ENCODE results near the gene OLA1. TPM values are rescaled to one million over a fixed set of nuclear protein-coding genes. Genes with fewer than 3 reads are reported as not detected.

OLA1 gene
- total RNA-seq, 1 donor from 2014 or later: 323 TPM

DNA sequence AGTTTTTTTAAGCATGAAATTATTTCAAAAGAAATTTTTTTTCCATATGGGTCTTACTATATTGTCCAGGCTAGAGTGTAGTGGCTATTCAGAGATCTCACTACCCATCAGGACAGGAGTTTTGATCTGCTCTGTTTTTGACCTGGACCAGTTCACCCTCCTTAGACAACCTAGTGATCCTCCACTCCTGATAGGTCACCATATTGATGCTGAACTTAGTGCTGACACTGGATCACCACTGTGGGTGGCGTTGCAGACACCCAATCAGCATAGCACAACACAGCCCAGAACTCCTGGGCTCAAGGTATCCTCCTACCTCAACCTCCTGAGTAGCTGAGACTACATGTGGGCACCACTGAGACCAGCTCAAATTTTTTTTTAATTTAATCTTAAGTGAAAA is 8.2 kb downstream of the OLA1 start:
- Mint-ChIP-seq H3K27ac (no peak overlapping the region), H3K36me3 (peaks cover 35% of the 10 kb centered on the region), H3K4me3 (no peak overlapping the region), H3K9me3 (no peaks in the 10 kb centered on the region), H3K27me3 (ENCODE audit: insufficient read depth, low read depth) (no peaks in the 10 kb centered on the region), H3K4me1 (peaks cover 14% of the 10 kb centered on the region)
- H3K9ac ChIP-seq: no peak overlapping the region
- TF ChIP-seq CTCF (IDR thresholded peaks at IDR 0.05): no peak
- TF ChIP-seq EZH2 (IDR thresholded peaks at IDR 0.05): no peak
- no peak for TF ChIP-seq EZH2phosphoT487 (IDR thresholded peaks at IDR 0.05)
- no peaks in the 10 kb centered on the region for H3K9me3 ChIP-seq (ENCODE audit: low read depth)
- no peak overlapping the region for H3K4me3 ChIP-seq
- peaks cover 99% of the 10 kb centered on the region for H3K79me2 ChIP-seq (ENCODE audit: low read depth)
- H3K36me3 ChIP-seq: peaks cover 5% of the 10 kb centered on the region
- peaks cover 10% of the 10 kb centered on the region for H3K4me1 ChIP-seq
- no peaks in the 10 kb centered on the region for H3K27me3 ChIP-seq
- H3F3A ChIP-seq (ENCODE audit: low read depth): no peaks in the 10 kb centered on the region
- peaks cover 75% of the 10 kb centered on the region for H4K20me1 ChIP-seq (ENCODE audit: low read depth)
- no peak for DNase-seq (ENCODE audit: low spot score)
- no peak overlapping the region for H3K27ac ChIP-seq
- H3K4me2 ChIP-seq: no peak overlapping the region
- no peak overlapping the region for H2AFZ ChIP-seq (replicated peaks)

GRCh38 chr2:174236429-174236828 is 11.9 kb downstream of the OLA1 start:
- no peak overlapping the region for H3K27ac ChIP-seq
- H3K4me3 ChIP-seq: no peak overlapping the region
- no peaks in the 10 kb centered on the region for H3K27me3 ChIP-seq
- Mint-ChIP-seq H3K27ac (no peak overlapping the region), H3K4me1 (peaks cover 10% of the 10 kb centered on the region), H3K9me3 (no peaks in the 10 kb centered on the region), H3K4me3 (no peak overlapping the region), H3K36me3 (peaks cover 19% of the 10 kb centered on the region), H3K27me3 (ENCODE audit: insufficient read depth, low read depth) (no peaks in the 10 kb centered on the region)
- peaks cover 94% of the 10 kb centered on the region for H4K20me1 ChIP-seq (ENCODE audit: low read depth)
- no peaks in the 10 kb centered on the region for H3F3A ChIP-seq (ENCODE audit: low read depth)
- H3K4me1 ChIP-seq: peaks cover 10% of the 10 kb centered on the region
- no peak overlapping the region for H2AFZ ChIP-seq (replicated peaks)
- no peaks in the 10 kb centered on the region for H3K36me3 ChIP-seq
- no peak overlapping the region for H3K9ac ChIP-seq
- H3K4me2 ChIP-seq: no peak overlapping the region
- peaks cover 99% of the 10 kb centered on the region for H3K79me2 ChIP-seq (ENCODE audit: low read depth)
- no peaks in the 10 kb centered on the region for H3K9me3 ChIP-seq (ENCODE audit: low read depth)
- DNase-seq (ENCODE audit: low spot score): no peak
- TF ChIP-seq EZH2phosphoT487 (IDR thresholded peaks at IDR 0.05) (no peak), CTCF (IDR thresholded peaks at IDR 0.05) (no peak), EZH2 (IDR thresholded peaks at IDR 0.05) (no peak)

GRCh38 chr2:174235680-174236079 is 12.7 kb downstream of the OLA1 start:
- H3K4me1 ChIP-seq: peaks cover 10% of the 10 kb centered on the region
- Mint-ChIP-seq H3K4me1 (peaks cover 10% of the 10 kb centered on the region), H3K27ac (no peak overlapping the region), H3K4me3 (no peak overlapping the region), H3K36me3 (peaks cover 12% of the 10 kb centered on the region), H3K27me3 (ENCODE audit: insufficient read depth, low read depth) (no peaks in the 10 kb centered on the region), H3K9me3 (no peaks in the 10 kb centered on the region)
- no peak overlapping the region for H2AFZ ChIP-seq (replicated peaks)
- no peak overlapping the region for H3K4me3 ChIP-seq
- H3F3A ChIP-seq (ENCODE audit: low read depth): no peaks in the 10 kb centered on the region
- no peaks in the 10 kb centered on the region for H3K36me3 ChIP-seq
- H3K9me3 ChIP-seq (ENCODE audit: low read depth): no peaks in the 10 kb centered on the region
- TF ChIP-seq EZH2 (IDR thresholded peaks at IDR 0.05): no peak
- no peak for TF ChIP-seq EZH2phosphoT487 (IDR thresholded peaks at IDR 0.05)
- TF ChIP-seq CTCF (IDR thresholded peaks at IDR 0.05): no peak
- H3K27ac ChIP-seq: peak overlapping the region; percentile 46
- peaks cover 94% of the 10 kb centered on the region for H4K20me1 ChIP-seq (ENCODE audit: low read depth)
- H3K9ac ChIP-seq: no peak overlapping the region
- DNase-seq (ENCODE audit: low spot score): peak; percentile 29
- H3K27me3 ChIP-seq: no peaks in the 10 kb centered on the region
- peaks cover 99% of the 10 kb centered on the region for H3K79me2 ChIP-seq (ENCODE audit: low read depth)
- H3K4me2 ChIP-seq: no peak overlapping the region

Measured in neural progenitor cell (in vitro differentiated cells).